Fibroblast of the conjunctiva (primary cell): ENCODE results near the gene MAP2K2.
A peak's percentile ranks its signal among the peaks of the same experiment; 100 is the strongest.

Source experiments
- DNase-seq: peaks from one replicate; pipeline ENCODE4 v3.0.0-alpha.2; 2010; ENCODE audit warnings: low read depth

The MAP2K2 gene

DNA sequence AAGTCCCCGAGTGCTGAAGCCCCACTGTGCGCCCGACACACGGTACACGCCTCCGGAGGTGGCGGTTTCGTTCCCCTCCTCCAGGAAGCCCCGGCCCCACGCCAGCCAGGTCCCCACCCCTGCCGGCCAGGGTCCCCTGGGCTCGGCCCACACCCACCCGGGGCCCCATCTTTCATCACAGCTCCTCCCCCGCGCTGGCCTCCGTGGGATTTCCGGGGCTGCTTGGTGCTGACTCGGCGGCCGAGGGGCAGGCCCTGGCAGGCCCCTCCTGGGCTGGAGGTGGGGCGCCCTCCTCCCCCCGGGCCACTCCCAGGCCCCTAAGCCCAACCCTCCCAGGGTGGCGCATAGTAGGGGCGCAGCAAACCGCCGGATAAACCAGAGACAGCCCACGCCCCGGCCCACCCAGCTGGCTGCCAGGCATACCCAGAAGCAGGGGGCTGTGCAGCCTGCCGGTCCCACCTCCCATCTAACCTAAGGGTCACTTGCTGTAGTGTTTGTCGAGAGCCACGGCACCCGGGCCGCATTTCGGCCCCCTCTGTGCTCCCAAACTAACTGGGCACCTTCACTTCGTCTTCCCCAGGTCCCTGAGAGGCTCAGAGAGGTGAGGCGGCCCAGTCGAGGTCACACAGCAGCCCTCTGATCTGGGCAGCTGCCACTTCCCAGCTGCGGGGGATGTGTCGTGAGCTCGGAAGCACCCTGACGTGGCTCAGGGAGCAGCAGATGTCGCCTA, 63.9 kb downstream of the MAP2K2 start:
- no peak for DNase-seq

DNA sequence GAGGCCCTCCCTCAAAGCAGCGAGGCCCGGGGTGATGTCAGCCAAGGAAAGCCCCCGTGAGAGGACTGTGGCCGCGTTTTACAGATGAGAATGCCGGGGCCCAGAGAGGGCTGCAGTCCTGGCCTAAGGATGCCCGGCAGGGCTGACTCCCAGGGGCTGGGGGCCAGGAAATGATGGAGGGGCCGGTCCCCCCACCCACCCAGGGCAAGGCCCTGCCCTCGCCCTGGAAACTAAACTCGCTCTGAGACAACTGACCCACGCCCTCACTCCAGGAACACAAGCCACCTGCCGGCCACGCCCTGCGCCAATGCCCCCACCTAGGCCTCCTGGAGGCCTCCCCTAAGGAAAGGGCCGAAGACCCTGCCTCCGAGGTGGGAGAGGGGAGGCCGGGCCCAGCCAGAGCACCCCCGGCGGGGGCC, 64.5 kb downstream of the MAP2K2 start:
- DNase-seq = no peak

DNA sequence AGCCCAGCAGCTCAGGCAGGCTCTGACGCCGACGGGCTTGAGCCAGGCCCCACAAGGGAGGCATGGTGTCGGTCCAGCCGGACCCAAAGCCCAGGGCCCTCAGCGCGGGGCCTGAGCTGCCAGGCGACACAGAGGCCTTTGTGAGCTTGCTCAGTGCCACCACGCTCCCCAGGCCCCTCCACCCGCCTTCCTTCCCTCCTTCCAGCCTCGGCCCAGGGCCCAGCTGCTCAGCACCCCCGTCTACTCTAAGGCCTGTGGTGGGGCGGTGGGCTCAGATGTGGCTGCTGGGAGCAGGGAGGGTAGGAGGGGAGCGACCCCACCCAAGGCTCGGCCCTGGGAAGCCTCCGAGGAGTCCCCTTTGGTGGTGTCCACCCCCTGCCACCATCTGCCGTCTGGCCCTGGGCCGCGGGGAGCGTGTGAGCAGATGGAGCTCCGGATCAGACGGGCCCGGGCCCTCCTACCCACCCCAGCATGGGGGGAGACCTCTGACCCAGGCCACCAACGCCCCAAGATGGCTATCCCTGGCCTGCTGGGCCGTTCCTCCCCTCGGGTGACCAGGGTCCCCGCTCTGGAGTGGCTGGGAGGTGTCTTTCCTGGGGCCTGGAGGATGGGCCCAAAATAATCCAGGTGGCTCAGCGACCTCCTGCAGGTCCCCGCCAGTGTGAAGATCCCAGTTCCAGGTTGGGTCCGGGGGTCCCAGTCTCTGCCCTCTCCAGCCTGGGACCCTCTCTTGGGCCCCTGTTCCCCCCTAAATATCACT, 65.0 kb downstream of the MAP2K2 start:
- DNase-seq = no peak

DNA sequence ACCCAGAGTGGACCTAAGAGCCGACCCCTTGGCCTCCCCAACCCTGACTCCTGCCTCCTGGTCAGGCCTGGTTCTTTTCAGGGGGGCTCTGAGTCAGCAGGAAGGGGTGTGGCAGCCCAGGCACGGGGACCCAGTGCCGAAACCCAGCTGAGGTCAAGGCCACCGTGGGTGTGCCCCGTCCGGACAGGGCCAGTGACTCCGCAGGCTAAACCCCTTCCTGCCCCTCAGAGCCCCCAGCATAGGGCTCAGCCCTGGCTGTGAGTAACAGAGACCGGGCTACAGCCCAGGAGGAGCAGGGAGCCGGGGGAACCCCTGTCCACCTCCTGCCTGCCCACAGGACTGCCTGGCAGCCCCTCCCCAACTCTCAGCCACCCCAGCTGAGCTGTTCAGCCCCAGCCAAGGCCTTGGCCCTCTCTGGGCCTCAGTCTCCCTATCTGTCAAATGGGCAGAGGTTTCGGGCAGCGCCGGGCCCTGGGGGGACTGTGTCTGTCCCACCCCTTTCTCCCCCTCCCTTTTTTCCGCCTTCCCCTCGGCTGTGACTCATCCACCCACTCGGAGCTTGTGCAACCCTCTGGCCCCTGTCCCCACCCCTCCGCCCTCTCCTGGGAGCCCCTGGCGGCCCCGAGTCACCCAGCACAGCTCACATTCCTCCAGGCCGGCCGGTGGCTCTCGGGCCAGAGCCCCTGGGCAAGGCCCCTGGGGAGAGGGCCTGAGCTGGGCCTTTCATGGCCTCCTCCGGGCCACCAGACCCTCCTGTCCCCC, 65.8 kb downstream of the MAP2K2 start:
- DNase-seq = peak; percentile 78

DNA sequence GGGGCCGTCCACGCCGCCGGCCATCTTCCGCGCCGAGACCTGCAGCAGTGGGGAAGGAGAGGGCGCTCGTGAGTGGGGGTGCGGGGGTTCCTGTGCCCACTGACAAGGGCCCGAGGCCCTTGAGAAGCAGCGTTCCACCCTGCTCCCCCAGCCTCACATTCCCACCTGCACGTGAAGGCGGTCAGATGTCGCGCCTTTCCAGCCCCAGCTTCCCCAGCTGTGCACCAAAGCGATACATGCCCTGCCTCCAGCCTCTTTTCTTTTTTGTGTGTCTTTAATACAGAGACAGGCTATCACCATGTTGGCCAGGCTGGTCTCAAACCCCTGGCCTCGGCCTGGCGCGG, 68.7 kb downstream of the MAP2K2 start:
- DNase-seq = no peak

DNA sequence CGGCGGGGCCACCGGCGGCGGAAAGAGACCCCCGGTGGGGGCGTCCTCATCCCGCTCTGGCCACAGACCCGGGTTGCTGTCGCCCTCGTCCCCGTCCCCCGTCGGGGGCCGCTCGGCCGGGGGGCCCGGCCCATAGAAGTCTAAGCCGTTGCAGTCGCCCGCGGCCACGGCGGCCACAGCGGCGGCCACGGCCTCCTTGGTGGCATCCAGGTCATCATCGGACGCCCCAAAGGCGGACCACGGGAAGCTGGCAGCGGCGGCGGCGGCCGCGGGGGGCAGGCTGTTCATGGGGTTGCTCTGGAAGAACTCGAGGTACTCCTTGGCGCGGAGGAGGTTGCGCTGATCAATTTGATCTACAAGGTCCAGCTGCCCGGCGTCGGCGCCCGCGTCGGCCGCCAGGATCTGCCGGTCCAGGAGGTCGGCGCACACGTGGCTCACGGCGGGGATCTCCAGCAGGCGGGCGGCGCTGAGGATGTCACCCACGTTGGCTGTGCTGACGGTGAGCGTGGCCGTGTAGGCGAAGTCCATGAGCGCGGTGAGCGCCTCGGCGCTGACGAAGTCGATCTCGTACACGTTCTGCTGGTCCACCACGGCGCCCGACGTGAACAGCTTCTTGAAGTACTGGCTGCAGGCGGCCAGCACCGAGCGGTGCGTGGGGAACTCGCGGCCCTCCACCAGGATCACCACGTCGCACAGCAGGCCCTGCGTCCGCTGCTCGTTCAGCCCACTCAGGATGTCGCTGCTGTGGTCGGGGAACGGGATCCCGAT, 69.3 kb downstream of the MAP2K2 start:
- no peak for DNase-seq

DNA sequence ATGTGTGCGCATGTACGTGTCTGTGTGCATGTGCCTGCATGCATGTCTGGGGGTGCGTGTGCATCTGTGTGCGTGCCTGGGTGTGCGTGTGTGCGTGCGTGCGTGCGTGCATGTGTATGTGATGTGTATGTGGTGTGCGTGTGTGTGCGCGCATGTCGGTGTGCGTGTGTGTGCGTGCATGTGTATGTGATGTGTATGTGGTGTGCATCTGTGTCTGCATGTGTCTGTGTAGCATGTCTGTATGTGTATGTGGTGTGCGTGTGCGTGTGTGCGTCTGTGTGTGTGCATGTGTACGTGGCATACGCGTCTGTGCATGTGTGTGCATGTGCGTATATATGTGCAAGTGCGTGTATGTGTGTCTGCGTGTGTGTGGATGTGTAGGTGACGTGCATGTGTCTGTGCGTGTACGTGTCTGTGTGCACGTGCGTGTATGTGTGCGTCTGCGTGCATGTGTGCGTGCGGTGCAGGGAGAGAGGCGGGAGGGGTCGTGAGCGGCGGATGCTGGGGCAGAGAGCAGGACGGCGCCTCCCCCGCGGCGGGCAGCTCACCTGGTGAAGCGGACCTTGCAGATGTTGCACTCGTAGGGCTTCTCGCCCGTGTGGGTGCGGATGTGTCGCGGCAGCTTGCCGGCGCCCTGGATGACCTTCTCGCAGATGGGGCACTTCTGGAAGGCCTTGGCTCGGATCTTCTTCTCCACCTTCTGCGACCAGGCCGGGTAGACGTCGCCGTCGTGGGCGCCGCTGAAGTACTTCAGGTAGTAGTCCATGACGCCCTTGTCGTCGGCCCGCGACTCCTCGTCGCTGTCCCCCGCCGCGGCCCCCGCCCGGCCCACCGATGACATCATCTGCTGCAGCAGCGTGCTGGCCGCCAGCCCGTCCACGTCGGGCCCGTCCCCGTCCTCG, 70.2 kb downstream of the MAP2K2 start:
- no peak for DNase-seq

DNA sequence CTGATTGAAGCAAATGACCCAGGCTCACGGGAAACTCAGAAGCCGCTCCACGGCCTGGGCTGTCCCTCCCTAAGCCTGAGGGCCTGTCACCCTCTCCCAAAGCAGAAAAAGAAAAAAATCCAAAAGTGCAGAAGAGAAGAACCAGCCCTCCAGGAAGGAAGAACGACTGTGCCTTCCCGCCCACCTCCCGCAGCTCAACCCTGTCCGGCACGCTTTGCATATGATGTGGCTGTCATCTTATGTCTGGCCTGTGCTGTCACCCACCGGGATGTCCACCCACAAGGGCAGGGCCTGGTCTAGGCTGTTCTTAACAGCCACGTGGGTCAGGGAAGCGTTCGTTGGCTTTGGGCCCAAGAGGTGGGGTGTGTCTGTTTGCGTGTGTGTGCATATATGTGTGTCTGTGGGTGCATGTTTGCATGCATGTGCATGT, 70.9 kb downstream of the MAP2K2 start:
- no peak for DNase-seq

DNA sequence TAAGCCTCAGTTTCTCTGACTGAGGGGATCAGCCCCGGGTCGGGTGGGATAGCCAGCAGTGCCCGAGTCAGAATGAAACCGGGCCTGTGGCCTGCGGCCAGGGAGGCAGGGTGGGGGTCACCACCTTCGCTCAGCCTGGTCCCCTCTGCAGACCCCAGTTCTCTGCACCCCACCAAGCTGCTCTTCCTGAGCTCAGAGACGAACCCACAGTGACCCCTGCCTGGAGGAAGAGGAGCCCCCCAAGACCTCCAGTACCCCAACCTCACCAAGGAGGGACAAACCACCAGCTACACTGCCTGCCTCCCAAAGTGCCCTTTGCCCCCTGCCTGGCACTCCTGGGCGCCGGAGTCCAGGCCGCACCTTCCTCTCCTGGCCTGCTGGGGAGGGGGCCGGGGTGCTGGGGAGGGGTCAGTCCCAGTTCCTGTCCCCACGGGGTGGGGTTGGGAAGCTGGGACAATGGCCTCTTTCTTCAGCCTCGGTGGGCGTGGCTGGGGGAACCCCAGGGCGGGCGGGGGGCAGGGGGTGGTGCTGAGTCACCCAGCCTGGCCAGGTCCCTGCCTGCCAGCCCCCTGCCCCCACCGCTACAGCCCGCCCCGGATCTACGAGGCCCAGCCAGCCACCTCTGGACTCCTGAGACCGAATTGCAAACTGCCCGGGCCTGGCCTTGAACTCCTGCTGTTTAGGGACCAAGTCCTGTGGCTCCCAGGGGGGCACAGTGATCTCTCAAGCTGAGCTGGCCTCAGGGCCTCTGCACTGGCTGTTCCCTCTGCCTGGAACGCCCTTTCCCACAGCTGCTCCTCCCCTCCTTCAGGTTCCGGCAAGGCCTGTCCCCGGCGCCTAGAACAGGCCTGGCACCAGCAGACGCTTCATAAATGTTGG, 71.6 kb downstream of the MAP2K2 start:
- no peak for DNase-seq

DNA sequence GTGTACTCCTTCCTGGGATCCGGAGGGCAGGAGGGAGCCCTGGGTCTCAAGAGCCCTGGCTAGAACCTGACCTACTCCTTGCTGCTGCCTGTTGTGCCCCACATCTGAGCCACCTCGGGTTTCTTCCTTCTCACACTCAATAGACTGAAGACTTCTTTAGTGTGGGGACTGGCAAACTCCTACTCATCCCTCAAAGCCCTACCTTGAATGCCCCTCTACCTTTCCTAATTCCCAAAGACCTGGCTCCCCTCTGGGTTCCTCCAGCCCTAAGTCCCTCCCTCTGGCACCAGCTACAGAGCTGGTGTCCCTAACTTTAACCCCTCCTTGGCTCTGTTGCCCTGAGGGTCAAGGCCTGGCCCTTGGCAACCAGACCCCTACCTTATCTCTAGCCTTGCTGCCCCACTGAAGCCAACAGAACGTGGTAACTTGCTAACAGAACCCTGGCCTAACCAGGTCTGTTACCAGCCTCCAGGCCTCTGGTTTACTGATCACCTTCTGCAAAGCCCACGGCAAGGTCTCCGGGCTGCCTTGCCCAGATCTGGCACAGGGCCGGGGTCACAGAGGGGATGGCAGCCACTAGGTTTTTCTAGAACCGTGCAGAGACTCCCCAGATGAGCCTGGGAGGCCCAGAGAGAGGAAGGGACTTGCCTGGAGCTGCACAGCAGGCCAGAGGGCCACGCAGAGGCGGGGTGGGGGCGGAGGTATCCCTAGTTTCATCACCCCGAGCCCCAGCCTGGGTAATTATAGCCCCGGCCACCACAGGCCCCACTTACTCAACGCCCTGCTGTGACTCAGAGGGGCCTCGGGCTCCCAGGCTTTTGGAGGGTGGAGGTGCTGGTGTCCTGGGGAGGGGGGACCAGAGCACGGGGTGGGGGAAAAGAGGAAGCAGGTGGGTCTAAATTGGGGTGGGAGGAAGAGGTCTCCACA, 72.5 kb downstream of the MAP2K2 start:
- no peak for DNase-seq

DNA sequence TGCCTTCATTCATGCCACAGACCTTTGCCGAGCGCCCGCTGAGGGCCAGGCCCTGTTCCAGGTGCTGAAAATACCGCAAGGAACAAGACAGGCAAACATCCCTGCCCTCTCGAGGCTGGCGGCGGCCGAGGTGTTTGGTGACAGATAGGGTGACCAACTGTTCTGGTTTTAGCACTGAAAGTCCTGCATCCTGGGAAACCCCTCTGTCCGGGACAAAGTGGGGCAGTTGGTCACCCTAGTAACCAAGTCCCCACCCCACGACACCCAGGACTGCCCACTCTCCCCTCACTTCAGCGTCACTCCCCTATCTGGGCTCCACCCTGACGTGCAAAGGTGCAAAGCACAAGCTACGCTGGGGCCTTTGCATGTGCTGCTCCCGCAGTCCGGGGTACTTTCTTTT, 74.5 kb downstream of the MAP2K2 start:
- no peak for DNase-seq

DNA sequence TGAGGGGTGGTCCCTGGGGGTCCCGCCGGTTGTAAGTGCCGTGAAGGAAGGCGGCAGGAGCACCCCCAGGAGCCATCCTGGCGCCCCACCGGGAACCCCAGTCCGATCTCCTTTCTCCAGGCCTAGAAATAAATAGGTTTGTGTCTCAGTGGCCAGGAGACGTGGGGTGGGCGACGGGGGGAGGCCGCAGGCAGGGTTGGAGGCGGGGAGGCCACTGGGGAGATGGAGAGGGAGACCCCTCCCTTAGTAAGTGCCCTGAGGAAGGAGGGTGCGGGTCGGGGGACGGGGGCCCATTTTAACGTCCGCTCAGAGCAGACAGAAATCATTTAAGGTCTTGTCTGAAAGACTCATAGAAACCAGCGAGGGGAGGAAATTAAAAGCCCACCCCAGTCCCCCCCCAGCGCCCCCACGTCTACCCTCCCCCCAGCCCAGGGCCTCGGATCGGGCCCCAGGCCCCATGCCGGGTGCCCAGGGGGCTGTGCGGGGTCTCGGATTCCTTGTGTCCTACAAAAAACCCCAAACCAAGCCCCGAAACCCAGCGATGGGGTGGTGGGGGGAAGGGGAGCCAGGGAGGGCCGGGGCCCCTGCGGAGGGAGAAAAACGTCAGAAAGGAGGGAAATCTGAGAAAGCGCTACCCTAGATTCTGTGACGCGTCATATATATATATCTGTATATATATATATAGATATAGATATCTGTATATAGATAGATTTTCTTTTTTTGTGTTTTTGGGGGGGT, 76.8 kb downstream of the MAP2K2 start:
- no peak for DNase-seq

DNA sequence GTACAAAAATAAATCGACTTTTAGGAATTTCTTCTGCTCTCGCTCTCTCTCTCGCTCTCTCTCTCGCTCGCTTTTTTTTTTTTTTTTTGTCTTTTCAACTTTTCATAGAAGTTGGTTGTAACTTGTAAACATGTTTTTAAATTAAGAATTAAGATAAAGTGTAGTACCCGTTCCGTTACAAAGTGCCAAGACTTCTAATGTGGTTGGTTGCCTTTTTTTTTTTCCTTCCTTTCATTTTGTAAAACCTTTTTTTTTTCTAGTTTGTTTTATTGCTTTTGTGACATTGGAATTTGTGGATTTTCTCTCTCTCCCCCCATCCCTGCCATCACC, 77.6 kb downstream of the MAP2K2 start:
- DNase-seq = no peak

DNA sequence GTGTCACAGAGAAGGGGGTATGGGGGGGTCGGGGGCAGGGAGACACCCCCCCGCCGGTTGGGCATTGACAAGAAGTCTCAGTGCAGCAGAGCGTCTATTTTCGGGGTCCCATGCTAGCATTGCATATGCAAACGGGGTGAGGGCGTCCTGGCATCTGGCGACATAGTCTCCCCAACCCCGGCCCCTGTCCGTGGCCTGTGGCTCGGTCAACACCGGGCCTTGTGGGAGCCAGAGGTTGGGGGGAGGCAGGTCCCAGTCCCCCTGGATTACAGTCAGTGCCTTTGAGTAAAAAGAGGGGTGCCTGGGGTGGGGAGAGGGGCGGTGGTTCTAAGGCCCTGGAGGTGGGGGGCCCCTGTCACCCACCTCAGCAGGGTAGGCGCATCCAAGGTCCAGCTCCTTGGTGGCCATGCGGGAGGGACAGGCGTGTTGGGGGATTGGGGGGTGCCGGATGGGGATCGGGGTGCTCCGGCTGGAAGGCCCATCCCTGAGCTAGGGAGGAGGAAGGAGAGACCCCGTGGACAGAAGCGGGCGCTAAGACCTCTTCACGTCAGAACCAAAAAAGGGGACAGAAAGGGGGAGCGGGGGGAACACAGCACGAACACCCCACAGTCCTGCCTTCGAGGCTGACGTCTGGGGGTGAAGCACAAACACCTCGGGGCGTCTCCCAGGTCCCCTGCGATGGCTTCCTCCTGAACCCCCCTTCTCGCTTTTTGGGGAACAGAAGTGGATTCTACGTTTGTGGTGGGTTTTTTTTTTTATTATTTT, 78.1 kb downstream of the MAP2K2 start:
- DNase-seq = no peak

DNA sequence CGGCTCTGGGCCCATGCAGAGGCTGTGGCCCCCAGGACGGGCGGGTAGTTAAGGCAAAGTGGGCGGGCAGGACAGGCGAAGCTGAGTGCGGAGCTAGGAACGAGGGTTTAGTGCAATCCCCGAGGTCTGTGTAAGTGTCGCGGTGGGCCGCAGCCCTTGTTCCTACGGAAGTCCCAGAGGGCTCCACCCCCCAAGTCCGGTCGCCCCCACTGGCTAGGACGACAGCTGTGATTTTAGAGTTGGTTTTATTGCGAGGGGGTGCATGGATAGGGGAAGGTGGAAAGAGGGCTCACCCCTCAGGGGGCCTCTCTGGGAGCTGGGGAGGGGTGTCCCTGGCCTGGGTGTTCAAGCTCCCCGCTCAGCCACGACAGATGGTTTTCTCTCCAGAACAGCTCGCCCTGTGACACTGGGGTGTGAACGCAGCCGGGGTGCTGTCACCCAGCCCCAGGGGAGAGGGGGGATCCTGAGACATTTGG, 78.9 kb downstream of the MAP2K2 start:
- no peak for DNase-seq

DNA sequence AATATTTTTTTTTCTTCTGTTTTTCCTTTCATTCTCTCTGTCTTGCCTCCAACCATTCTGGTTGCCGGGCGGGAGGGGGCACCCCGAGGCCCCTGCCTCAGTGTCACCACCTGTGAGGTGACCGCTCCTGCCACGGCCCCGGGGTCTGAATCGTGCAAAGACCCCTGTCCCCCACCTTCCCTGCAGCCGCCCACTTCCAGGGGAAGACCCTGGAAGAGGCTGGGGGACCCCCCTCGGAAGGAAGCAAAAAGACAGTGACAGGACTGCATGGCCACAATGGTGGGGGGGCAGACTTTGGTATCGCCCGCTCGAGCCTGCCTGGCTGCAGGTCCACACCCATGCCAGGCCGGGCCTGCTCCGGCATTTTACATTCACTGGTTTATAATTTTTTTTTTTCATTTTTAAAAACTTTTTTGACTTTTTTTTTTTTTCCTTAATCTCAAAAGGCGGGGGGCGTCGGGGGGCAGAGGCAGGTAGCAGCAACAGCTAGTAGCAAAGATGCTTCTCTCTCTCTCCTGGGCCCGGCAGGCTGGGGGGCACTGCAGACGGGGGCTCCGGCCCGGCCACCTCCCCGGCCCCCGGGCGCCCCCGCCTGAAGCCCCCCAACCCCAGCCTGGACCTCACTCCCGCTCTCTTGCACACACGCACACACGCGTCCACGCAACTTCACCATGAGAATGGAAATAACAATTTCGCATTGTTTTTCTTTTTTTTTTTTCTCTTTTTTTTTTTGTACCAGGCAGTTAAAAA, 79.8 kb downstream of the MAP2K2 start:
- no peak for DNase-seq

DNA sequence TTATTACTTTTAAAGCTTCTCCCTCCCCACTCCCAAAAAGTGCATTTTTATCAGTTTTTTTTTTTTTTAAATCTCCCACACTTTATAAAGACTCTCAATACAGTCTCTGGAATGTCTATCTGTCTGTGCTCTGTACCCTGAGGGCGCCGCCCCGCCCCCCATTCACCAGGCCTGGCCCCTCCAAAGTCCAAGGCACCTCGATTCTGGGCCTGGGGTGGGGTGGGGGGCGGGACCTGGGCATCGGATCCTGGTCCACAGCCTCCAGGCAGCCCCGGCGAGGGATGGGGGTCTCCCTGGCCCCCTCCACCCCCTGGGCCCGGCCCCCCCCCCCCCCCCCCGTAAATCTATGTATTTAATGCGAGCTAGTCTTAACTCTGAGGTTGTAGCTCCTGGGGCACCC, 80.5 kb downstream of the MAP2K2 start:
- DNase-seq = no peak
